Endothelial cell of umbilical vein (primary cell): ENCODE data around the gene PPP1R11.

Experiments used
- CTCF ChIP-seq, 2 donors: IDR thresholded peaks; 1 replicate in 1 of 2; 2 replicates in 1 of 2; pipeline ENCODE4 v1.5.1; 2011; ENCODE audit warnings: low read length in 2 of 2, mild to moderate bottlenecking in 2 of 2, moderate library complexity in 2 of 2, control low read depth in 1 of 2, inconsistent platforms in 1 of 2, low read depth in 1 of 2; ENCODE audit not compliant: insufficient read depth in 1 of 2; ENCODE audit errors: extremely low read depth in 1 of 2
- JUN ChIP-seq: IDR thresholded peaks from 2 replicates; pipeline ENCODE4 v1.6.1; 2011; ENCODE audit warnings: borderline replicate concordance, low read depth; ENCODE audit not compliant: insufficient read length, insufficient read depth
- MAX ChIP-seq: IDR thresholded peaks from 2 replicates; pipeline ENCODE4 v1.6.1; 2011; ENCODE audit not compliant: insufficient read depth, insufficient read length
- POLR2A ChIP-seq: IDR thresholded peaks from 2 replicates; pipeline ENCODE4 v1.6.1; 2012; ENCODE audit warnings: low read depth, mild to moderate bottlenecking, control low read depth, low read length
- POLR2AphosphoS5 ChIP-seq: IDR thresholded peaks from 2 replicates; pipeline ENCODE4 v1.6.1; 2012; ENCODE audit warnings: low read depth, mild to moderate bottlenecking, control low read depth, low read length, moderate library complexity; ENCODE audit not compliant: insufficient read depth

DNA sequence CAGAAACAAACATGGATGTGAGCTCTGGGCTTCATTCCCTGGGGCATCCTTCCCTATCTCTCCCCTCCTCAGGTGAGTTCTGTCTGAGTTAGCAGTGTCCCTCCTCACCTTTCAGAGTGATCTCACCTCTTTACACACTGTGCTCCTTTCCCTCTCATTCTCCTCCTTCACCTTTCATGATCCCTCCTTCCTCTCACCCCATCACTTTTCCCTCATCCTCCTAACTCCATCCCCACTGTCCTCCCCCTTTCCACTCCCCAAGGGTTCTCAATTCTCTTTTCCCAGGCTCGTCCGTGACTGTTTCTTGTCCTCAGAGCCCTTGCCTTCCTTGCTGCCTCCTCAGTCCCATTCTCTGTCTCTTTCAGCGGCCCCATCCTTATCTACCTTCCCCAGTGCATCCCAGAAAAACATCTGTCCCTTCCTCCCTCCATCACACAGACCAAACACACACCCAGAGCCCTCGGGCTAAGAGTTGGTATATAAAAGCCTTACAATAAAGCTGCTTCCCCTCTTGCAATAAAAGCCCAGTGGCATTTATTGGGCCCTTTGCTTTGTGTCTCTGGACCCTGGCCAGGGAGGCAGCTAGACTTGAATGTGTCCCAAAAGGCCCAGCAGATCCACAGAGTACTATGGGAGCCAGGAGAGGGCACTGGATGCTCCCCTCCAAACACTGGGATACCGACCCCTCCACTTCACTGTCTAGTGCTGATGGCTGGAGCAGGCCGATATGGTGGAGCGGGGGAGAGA, 6.7 kb downstream of the PPP1R11 start:
- TF ChIP-seq CTCF (IDR thresholded peaks at IDR 0.05; ENCODE audit: extremely low read depth in 1 of 2, insufficient read depth in 1 of 2, low read depth in 1 of 2, low read length in 2 of 2), result no peak
- TF ChIP-seq MAX, result no peak
- TF ChIP-seq POLR2A, result no peak
- no peak for TF ChIP-seq JUN
- TF ChIP-seq POLR2AphosphoS5, result no peak
